Cardiac fibroblast (primary cell): Measurements from ENCODE around the gene ADAMTS17.
"Not testable (repeated sequence)": the region's sequence is repeated elsewhere in the genome, so short reads cannot be mapped to it uniquely, and the experiment has no call there.

Source experiments
- DNase-seq, 2 donors: peaks; one replicate each; pipeline versions ENCODE4 v3.0.0 to v3.0.0-alpha.2; 2010; ENCODE audit warnings: low read depth in 2 of 2
- H3K4me3 ChIP-seq, 2 donors: replicated peaks in 1 of 2; 1 replicate in 1 of 2; 2 replicates in 1 of 2; pipeline ENCODE4 v1.5.1; 2011; ENCODE audit warnings: low read depth in 2 of 2, low read length in 2 of 2, mild to moderate bottlenecking in 2 of 2, moderate library complexity in 1 of 2
- CTCF ChIP-seq: IDR thresholded peaks from one replicate; pipeline ENCODE4 v1.5.1; 2011; ENCODE audit warnings: low read depth, mild to moderate bottlenecking, low read length, inconsistent platforms

ADAMTS17 gene

GRCh38 chr15:99980752-99981151, 361.0 kb downstream of the ADAMTS17 start:
- no peak for TF ChIP-seq CTCF
- H3K4me3 ChIP-seq = no peak overlapping the region
- no peak for DNase-seq

- DNase-seq = not testable (repeated sequence)
These were observed 361.9 kb downstream of the ADAMTS17 start for GRCh38 chr15:99979886-99980285.

GRCh38 chr15:99979371-99979770, 362.4 kb downstream of the ADAMTS17 start:
- no peak for TF ChIP-seq CTCF
- no peak for DNase-seq
- no peak overlapping the region for H3K4me3 ChIP-seq

More at GRCh38 chr15:99979886-99980285, 361.9 kb downstream of the ADAMTS17 start:
- not testable (repeated sequence) for H3K4me3 ChIP-seq

GRCh38 chr15:99978426-99978825, 363.3 kb downstream of the ADAMTS17 start:
- TF ChIP-seq CTCF = no peak
- DNase-seq = no peak

GRCh38 chr15:99977929-99978328, 363.8 kb downstream of the ADAMTS17 start:
- H3K4me3 ChIP-seq = no peak overlapping the region

More at GRCh38 chr15:99978426-99978825, 363.3 kb downstream of the ADAMTS17 start:
- H3K4me3 ChIP-seq = no peak overlapping the region

GRCh38 chr15:99976811-99977271, 364.9 kb downstream of the ADAMTS17 start:
- peak; percentile 11 to 87 for DNase-seq

More at GRCh38 chr15:99977929-99978328, 363.8 kb downstream of the ADAMTS17 start:
- TF ChIP-seq CTCF = no peak
- no peak for DNase-seq

GRCh38 chr15:99976000-99976399, 365.8 kb downstream of the ADAMTS17 start:
- no peak for TF ChIP-seq CTCF
- H3K4me3 ChIP-seq = no peak overlapping the region
- no peak for DNase-seq

More at GRCh38 chr15:99976811-99977271, 364.9 kb downstream of the ADAMTS17 start:
- H3K4me3 ChIP-seq = no peak overlapping the region
- TF ChIP-seq CTCF = no peak
